C4-2B (cell line): ENCODE measurements around the gene LCN6.

Experiments
- ZFX ChIP-seq: fragments of 450-650 bp; IDR thresholded peaks from 2 replicates; pipeline ENCODE4 v1.6.1; 2017
- TF ChIP-seq, protein P1 (sequence below): fragments of 450-650 bp; conservative IDR thresholded peaks from 2 replicates; pipeline ENCODE4 v1.5.1; 2017; ENCODE audit warnings: mild to moderate bottlenecking

DNA sequence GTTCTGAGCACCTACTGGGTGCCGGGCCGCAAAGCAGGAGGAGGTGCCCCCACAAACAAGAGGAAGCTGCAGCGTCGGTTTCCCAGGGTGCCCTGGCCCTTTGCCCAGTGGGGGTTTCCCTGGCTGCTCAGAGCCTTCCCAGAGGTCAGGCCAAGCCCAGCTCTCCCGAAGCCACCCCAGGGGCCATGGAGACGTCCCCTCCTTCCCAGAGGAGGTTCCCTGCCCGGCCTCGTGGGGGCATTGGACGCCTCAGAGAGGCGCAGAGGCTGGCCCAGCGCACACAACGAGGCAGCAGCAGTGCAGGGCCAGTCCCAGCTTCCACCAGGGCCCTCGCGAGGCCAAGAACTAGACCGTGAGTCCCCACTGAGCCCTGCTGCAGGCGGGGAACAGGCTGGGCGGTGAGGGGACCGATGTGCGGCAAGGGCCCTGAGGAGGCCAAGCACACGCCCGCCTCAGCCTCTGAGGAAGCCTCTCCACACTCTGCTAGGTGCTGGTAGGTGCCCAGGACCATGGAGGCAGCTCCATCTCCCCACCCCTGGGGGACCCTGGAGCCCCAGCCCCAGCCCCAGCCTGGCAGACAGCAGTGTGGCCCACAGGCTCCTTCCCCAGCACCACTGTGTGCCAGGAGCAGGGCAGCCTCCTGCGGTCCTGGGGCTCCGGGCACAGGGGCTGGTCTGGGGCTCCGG, 29.0 kb downstream of the LCN6 start:
- TF ChIP-seq, protein P1, sequence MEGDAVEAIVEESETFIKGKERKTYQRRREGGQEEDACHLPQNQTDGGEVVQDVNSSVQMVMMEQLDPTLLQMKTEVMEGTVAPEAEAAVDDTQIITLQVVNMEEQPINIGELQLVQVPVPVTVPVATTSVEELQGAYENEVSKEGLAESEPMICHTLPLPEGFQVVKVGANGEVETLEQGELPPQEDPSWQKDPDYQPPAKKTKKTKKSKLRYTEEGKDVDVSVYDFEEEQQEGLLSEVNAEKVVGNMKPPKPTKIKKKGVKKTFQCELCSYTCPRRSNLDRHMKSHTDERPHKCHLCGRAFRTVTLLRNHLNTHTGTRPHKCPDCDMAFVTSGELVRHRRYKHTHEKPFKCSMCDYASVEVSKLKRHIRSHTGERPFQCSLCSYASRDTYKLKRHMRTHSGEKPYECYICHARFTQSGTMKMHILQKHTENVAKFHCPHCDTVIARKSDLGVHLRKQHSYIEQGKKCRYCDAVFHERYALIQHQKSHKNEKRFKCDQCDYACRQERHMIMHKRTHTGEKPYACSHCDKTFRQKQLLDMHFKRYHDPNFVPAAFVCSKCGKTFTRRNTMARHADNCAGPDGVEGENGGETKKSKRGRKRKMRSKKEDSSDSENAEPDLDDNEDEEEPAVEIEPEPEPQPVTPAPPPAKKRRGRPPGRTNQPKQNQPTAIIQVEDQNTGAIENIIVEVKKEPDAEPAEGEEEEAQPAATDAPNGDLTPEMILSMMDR = no peak
- no peak for TF ChIP-seq ZFX
